HG03354 (cell line): ENCODE results near the gene ITGB2.

Experiments used
- ATAC-seq: cut with Tn5 transposase; IDR thresholded peaks from one replicate; pipeline ENCODE4 v1.9.1; 2021; ENCODE audit warnings: mild to moderate bottlenecking; ENCODE audit not compliant: unreplicated experiment, poor library complexity, severe bottlenecking

Gene ITGB2

GRCh38 chr21:44956356-44957046, 35.8 kb upstream of the ITGB2 start:
- no peak for ATAC-seq

GRCh38 chr21:44955798-44956175, 35.1 kb upstream of the ITGB2 start:
- ATAC-seq: no peak

- ATAC-seq: no peak
Measured at GRCh38 chr21:44955141-44955797, 34.6 kb upstream of the ITGB2 start.

- ATAC-seq: no peak
Measured at GRCh38 chr21:44954281-44954771, 33.6 kb upstream of the ITGB2 start.

GRCh38 chr21:44953628-44954021, 32.9 kb upstream of the ITGB2 start:
- no peak for ATAC-seq

- ATAC-seq: no peak
Measured at GRCh38 chr21:44952929-44953627, 32.4 kb upstream of the ITGB2 start.

GRCh38 chr21:44952116-44952928, 31.6 kb upstream of the ITGB2 start:
- no peak for ATAC-seq

- no peak for ATAC-seq
Measured at GRCh38 chr21:44951186-44951915, 30.7 kb upstream of the ITGB2 start.

- no peak for ATAC-seq
Measured at GRCh38 chr21:44950351-44950750, 29.7 kb upstream of the ITGB2 start.

- ATAC-seq: peak; percentile 55
Measured at GRCh38 chr21:44949779-44950198, 29.1 kb upstream of the ITGB2 start.

GRCh38 chr21:44949161-44949778, 28.6 kb upstream of the ITGB2 start:
- no peak for ATAC-seq

GRCh38 chr21:44948426-44949120, 27.9 kb upstream of the ITGB2 start:
- ATAC-seq: no peak

GRCh38 chr21:44947930-44948331, 27.2 kb upstream of the ITGB2 start:
- ATAC-seq: no peak

- ATAC-seq: no peak
Measured at GRCh38 chr21:44947111-44947929, 26.6 kb upstream of the ITGB2 start.

- no peak for ATAC-seq
Measured at GRCh38 chr21:44946254-44947041, 25.7 kb upstream of the ITGB2 start.

GRCh38 chr21:44944596-44944995, 23.9 kb upstream of the ITGB2 start:
- ATAC-seq: no peak
